SU-DHL-6 (cell line): ENCODE measurements around the gene STRA8.

Source experiments
- H2AFZ ChIP-seq: fragments of 200-600 bp; sonication (generic); 2 replicates; pipeline ENCODE4 v1.6.1; 2014; ENCODE audit warnings: low read depth, mild to moderate bottlenecking, moderate library complexity, mixed read lengths, antibody characterized with exemption, low read length; ENCODE audit not compliant: severe bottlenecking
- H3F3A ChIP-seq: fragments of 200-600 bp; shearing (Covaris generic); 2 replicates; pipeline ENCODE4 v1.6.0; 2016; ENCODE audit warnings: antibody characterized with exemption, mild to moderate bottlenecking; ENCODE audit not compliant: insufficient read depth
- H3K27ac ChIP-seq: fragments of 200-600 bp; sonication (generic); 2 replicates; pipeline ENCODE4 v1.5.1; 2016; ENCODE audit warnings: low read depth, mild to moderate bottlenecking, low read length, moderate library complexity, mixed read lengths
- H3K27me3 ChIP-seq: fragments of 200-600 bp; sonication (generic), shearing (Covaris generic); 2 replicates; pipeline ENCODE4 v1.6.0; 2014; ENCODE audit warnings: mild to moderate bottlenecking, low read length
- H3K36me3 ChIP-seq: fragments of 200-600 bp; sonication (generic); 2 replicates; pipeline ENCODE4 v1.6.1; 2014; ENCODE audit warnings: mild to moderate bottlenecking, low read length, mixed read lengths
- H3K4me2 ChIP-seq: fragments of 300-600, 200-600 bp; shearing (Covaris generic), sonication (generic); 2 replicates; pipeline ENCODE4 v1.6.0; 2014; ENCODE audit warnings: low read length, low read depth, mild to moderate bottlenecking; ENCODE audit not compliant: poor library complexity, severe bottlenecking
- H3K4me3 ChIP-seq: fragments of 200-600 bp; sonication (generic); 2 replicates; pipeline ENCODE4 v1.5.1; 2014; ENCODE audit warnings: antibody characterized with exemption, low read length, mild to moderate bottlenecking, mixed read lengths; ENCODE audit not compliant: insufficient read depth, poor library complexity, severe bottlenecking
- H3K79me2 ChIP-seq: fragments of 200-600 bp; sonication (generic); 2 replicates; pipeline ENCODE4 v1.6.1; 2014; ENCODE audit warnings: mild to moderate bottlenecking, low read length, moderate library complexity; ENCODE audit not compliant: insufficient read depth
- H3K9ac ChIP-seq: fragments of 200-600 bp; sonication (generic); 2 replicates; pipeline ENCODE4 v1.7.0; 2014; ENCODE audit warnings: mild to moderate bottlenecking, low read length
- H3K9me2 ChIP-seq: fragments of 200-600 bp; sonication (generic); replicated peaks from 2 replicates; pipeline ENCODE4 v1.6.1; 2014; ENCODE audit warnings: low read length; ENCODE audit not compliant: insufficient read depth
- H3K9me3 ChIP-seq: fragments of 200-600 bp; sonication (generic); 2 replicates; pipeline ENCODE4 v1.6.1; 2014; ENCODE audit warnings: low read length, mixed read lengths; ENCODE audit not compliant: insufficient read depth
- H4K20me1 ChIP-seq: fragments of 200-600 bp; sonication (generic); 2 replicates; pipeline ENCODE4 v1.6.1; 2014; ENCODE audit warnings: low read depth, mild to moderate bottlenecking, antibody characterized with exemption, low read length, moderate library complexity, mixed read lengths
- EZH2phosphoT487 ChIP-seq: fragments of 200-600 bp; sonication (generic), shearing (Covaris generic); conservative IDR thresholded peaks from 2 replicates; pipeline ENCODE4 v1.6.1; 2018; ENCODE audit warnings: mild to moderate bottlenecking, antibody characterized with exemption, low read length, moderate library complexity, mixed read lengths
- TF ChIP-seq, protein P1 (sequence below): fragments of 200-600 bp; sonication (generic); IDR thresholded peaks from one replicate; pipeline ENCODE4 v1.5.1; 2017; ENCODE audit warnings: antibody characterized with exemption, mild to moderate bottlenecking, low read length, moderate library complexity; ENCODE audit not compliant: insufficient read depth, poor library complexity, severe bottlenecking

The STRA8 gene

DNA sequence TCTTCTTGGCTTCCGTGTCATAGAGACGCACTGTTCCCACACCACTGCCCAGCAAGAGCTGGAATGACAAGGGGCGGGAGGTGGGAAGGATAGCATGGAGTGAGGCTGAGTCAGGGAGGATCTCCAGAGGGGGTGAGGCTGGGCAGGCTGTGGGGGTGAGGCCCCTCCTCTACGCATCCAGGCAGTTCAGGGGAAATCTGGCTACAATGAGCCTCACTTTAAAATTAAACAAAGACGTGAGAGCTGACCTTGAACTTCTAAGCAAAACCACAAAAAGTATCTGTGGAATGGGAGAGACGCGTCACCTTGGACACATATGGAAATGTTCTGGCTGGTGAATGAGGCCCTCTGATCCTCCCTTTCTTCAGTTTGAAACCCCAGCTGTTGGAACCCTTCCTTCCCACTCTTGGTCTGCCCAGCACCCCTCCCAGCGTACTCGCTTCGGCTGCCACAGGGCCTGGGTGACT lies 40.0 kb upstream of the STRA8 start:
- Histone ChIP-seq H4K20me1 (no peaks in the 10 kb centered on the region), H3K9me3 (no peaks in the 10 kb centered on the region), H3K9ac (no peak overlapping the region), H3K36me3 (no peaks in the 10 kb centered on the region), H3K4me2 (no peak overlapping the region), H2AFZ (no peak overlapping the region), H3K79me2 (no peaks in the 10 kb centered on the region), H3K9me2 (no peaks in the 10 kb centered on the region), H3K27ac (no peak overlapping the region), H3K4me3 (no peak overlapping the region), H3F3A (no peaks in the 10 kb centered on the region), H3K27me3 (no peaks in the 10 kb centered on the region)
- TF ChIP-seq, protein P1, sequence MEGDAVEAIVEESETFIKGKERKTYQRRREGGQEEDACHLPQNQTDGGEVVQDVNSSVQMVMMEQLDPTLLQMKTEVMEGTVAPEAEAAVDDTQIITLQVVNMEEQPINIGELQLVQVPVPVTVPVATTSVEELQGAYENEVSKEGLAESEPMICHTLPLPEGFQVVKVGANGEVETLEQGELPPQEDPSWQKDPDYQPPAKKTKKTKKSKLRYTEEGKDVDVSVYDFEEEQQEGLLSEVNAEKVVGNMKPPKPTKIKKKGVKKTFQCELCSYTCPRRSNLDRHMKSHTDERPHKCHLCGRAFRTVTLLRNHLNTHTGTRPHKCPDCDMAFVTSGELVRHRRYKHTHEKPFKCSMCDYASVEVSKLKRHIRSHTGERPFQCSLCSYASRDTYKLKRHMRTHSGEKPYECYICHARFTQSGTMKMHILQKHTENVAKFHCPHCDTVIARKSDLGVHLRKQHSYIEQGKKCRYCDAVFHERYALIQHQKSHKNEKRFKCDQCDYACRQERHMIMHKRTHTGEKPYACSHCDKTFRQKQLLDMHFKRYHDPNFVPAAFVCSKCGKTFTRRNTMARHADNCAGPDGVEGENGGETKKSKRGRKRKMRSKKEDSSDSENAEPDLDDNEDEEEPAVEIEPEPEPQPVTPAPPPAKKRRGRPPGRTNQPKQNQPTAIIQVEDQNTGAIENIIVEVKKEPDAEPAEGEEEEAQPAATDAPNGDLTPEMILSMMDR, result no peak
- TF ChIP-seq EZH2phosphoT487, result no peak

DNA sequence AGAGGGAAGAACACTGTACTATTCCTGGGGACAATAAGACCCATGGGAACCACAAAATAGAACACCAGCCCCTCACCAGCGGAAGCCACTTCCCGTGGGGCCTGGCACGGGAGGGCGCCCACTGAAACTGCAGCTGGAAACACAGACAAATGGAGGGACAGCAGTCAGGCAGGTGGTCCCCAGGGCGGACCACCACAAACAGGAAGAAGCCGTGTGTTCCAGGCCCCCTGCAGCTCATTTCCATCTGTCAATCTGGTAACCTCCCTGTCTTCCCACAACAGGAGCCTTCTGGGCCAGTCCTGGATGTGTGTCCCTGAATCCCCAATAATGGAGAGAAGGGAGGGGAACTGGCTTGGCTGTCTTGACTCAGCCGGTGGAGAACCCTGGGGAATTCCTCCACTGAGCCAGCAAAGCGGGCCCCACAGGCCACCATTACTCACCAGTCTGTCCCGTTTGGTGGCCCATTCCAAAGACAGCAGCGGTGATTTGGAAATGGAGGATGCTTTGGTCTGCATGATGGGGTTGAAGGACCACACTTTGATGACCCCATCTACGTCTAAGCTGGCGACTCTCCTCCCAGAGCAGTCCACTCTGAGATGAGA lies 39.0 kb upstream of the STRA8 start:
- no peaks in the 10 kb centered on the region for H4K20me1 ChIP-seq
- no peaks in the 10 kb centered on the region for H3K9me2 ChIP-seq
- H3K9me3 ChIP-seq, result no peaks in the 10 kb centered on the region
- no peak overlapping the region for H3K4me3 ChIP-seq
- H3K36me3 ChIP-seq, result no peaks in the 10 kb centered on the region
- H3K9ac ChIP-seq, result no peak overlapping the region
- no peaks in the 10 kb centered on the region for H3K27me3 ChIP-seq
- no peak overlapping the region for H3K27ac ChIP-seq
- no peak overlapping the region for H3K4me2 ChIP-seq
- H2AFZ ChIP-seq, result no peak overlapping the region
- no peak for TF ChIP-seq EZH2phosphoT487
- H3F3A ChIP-seq, result no peaks in the 10 kb centered on the region
- no peaks in the 10 kb centered on the region for H3K79me2 ChIP-seq

DNA sequence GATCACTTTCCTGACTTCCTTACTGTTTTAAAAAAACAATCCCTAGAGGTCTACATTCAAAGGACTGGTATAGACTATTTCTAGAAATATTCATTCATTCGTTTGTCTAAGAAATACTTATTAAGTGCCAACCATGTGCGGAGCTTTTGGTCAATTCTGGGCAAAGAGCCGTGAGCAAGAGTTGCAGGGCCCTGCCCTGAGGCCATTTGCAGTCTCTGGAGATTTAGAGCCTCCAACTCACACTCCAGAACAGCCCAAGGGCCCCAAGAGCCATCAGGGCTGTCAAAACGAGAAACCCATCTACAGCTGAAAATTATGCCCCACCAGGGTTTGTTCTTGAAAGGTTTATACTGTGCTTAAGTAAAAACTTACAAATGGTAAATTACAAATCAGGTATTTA lies 38.5 kb upstream of the STRA8 start:
- H4K20me1 ChIP-seq, result no peaks in the 10 kb centered on the region
- no peaks in the 10 kb centered on the region for H3K79me2 ChIP-seq
- no peak overlapping the region for H3K9ac ChIP-seq
- H3K36me3 ChIP-seq, result no peaks in the 10 kb centered on the region
- TF ChIP-seq EZH2phosphoT487, result no peak
- TF ChIP-seq, protein P1, result no peak
- H2AFZ ChIP-seq, result no peak overlapping the region
- H3K27ac ChIP-seq, result no peak overlapping the region
- no peak overlapping the region for H3K4me3 ChIP-seq
- no peaks in the 10 kb centered on the region for H3F3A ChIP-seq
- no peaks in the 10 kb centered on the region for H3K27me3 ChIP-seq
- H3K9me2 ChIP-seq, result no peaks in the 10 kb centered on the region
- H3K9me3 ChIP-seq, result no peaks in the 10 kb centered on the region
- H3K4me2 ChIP-seq, result no peak overlapping the region

DNA sequence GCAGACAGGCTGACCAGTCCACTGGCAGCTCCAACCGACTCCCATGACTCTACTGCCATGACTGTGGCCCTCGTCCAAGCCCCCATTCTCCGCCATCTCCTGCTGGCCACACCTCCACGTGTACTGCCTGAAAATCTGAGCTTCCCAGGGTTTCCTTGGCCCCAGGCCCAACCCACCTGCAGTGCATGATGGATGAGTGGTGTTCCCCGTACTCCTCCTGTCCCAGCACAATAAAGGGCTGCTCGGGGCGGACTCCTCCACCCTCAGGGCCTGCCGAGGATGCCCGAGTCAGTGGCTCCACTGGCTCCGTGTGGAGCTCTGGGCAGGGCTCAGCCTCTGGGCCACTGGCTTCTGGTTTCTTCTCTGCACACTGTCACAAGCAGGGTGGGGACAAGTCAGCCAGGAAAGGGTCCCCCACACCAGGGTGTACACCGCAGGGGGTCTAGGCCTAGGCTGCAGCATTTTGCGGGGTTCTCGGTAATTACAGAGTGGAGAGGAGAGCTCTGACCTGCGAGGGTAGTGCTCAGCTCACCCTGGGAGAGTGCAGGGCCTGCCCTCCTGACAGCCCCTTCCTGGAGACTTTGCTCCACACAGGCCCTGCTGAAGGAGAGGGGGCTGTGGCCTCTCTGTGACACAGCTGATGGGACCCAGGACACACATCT lies 37.5 kb upstream of the STRA8 start:
- no peaks in the 10 kb centered on the region for H3K36me3 ChIP-seq
- H3K9me2 ChIP-seq, result no peaks in the 10 kb centered on the region
- H4K20me1 ChIP-seq, result no peaks in the 10 kb centered on the region
- no peaks in the 10 kb centered on the region for H3K9me3 ChIP-seq
- TF ChIP-seq, protein P1, result no peak
- TF ChIP-seq EZH2phosphoT487, result no peak
- H3K27me3 ChIP-seq, result no peaks in the 10 kb centered on the region
- no peak overlapping the region for H3K4me3 ChIP-seq
- no peak overlapping the region for H3K9ac ChIP-seq
- no peaks in the 10 kb centered on the region for H3K79me2 ChIP-seq
- no peaks in the 10 kb centered on the region for H3F3A ChIP-seq
- no peak overlapping the region for H2AFZ ChIP-seq
- no peak overlapping the region for H3K27ac ChIP-seq
- H3K4me2 ChIP-seq, result no peak overlapping the region
